Measurements from ENCODE around the gene MTARC2.

Gene MTARC2

DNA sequence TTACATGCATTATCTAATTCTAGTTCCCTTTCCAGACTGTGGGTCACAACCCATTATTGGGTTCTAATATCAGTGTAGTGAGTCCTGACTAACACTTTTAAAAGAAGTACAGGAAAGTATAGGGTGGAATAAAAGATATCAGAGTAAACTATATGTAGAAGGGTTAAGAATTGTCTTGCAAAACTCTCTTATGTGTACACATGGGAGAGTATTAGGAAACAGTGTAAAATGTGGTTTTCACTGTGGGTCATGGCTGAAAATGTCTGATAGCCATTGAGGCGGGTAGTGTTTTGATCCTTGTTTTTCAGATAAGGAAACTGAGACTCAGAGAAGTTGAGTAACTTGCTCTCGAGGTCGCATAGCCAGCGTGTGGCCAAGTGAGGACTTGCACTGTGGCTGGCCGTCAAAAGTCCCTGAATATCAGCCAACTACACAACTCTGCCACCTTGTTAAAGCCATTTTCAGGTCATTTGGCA, 20.0 kb downstream of the MTARC2 start:
- DNase-seq, result no peak

DNA sequence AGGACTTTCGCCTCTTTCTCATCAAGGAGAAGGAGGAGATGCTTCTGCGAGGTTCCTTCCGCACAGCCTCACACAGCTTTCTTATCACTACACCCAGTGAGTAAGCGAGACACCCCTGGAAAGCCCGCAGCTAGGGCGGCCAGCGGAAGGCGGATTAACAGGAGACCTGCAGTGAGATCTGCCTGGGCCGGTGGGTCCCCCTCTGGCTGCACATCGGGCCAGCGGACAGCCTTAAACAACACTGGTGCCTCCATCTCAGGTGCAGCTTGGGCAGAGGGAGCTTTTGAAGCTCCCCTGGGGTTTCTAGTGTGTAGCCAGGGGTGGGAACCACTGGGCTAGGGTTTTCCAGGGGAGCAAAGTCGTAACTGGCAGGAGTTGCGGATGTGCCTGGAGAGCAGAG, 21.1 kb downstream of the MTARC2 start:
- DNase-seq, result no peak

- DNase-seq, result no peak
These were observed 22.3 kb downstream of the MTARC2 start for GRCh38 chr1:220770245-220770913.

DNA sequence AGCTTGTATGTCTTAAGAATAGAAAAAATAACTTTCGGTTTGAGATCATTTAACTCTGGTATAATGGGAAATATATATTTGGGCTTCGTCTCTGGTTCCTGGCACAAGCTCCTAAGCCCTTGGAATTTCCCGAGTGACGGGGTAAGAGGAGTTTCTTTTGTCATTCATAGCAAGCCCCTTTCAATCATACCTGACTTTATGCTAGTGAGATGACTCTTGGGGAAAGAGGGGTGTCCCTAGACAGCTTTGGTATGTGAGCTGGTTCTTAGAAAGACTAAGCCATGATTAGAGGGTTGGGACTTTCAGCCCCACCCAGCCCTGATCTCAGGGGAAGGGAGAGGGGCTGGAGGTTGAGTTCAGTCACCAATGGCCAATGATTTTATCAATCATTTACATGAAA, 24.7 kb downstream of the MTARC2 start:
- no peak for DNase-seq

- DNase-seq, result no peak
These were observed 27.2 kb downstream of the MTARC2 start for GRCh38 chr1:220775240-220775853.

- DNase-seq, result no peak
These were observed 28.1 kb downstream of the MTARC2 start for GRCh38 chr1:220776254-220776653.

DNA sequence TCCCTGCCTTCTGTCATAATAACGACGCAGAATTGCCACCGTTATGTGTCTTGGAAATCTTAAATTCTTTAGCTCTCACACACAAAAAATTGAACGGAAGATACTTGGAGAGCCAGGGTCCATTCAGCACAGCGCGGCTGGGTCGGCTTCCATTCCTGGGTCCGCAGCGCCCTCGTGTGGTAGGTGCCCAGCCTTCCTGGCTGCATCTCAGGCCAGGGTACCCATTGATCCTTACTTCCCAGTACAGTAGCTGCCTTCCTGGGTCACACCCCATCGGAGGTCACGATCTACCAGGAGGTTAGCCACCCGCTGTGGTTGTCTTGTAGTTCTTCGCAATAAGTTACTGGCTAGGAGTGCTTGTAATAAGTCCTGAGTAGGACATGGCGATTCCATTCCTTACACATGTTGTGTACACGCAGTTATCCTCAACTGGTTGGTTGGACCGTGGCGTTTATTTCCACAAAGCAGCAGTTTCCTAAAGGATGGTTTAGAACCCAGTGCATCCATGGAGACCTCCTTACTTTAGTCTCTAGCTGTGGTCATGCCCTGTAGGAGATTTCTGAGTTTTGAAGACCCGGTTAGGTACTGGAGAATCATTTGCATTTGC, 28.7 kb downstream of the MTARC2 start:
- DNase-seq, result peak; percentile 56

- no peak for DNase-seq
These were observed 35.3 kb downstream of the MTARC2 start for GRCh38 chr1:220783453-220783852.

DNA sequence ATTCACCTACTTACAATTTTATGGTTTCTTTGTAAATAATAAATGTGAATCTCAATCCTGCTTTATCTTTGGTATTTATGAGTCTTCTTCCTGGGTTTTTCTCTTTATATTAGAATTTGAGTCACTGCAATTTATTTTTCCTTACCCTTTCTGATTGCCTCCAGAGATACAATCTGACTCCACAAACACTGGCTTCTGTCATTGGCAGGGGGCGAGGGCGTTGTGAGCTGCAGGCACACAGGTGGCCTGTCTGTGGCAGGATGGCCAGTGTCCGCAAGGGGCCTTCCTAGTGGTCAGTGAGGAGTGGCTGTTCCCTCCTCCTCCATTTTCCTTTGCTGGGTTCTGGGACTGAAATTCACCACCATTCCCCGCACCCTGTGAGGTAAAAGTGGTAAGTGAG, 36.6 kb downstream of the MTARC2 start:
- no peak for DNase-seq

DNA sequence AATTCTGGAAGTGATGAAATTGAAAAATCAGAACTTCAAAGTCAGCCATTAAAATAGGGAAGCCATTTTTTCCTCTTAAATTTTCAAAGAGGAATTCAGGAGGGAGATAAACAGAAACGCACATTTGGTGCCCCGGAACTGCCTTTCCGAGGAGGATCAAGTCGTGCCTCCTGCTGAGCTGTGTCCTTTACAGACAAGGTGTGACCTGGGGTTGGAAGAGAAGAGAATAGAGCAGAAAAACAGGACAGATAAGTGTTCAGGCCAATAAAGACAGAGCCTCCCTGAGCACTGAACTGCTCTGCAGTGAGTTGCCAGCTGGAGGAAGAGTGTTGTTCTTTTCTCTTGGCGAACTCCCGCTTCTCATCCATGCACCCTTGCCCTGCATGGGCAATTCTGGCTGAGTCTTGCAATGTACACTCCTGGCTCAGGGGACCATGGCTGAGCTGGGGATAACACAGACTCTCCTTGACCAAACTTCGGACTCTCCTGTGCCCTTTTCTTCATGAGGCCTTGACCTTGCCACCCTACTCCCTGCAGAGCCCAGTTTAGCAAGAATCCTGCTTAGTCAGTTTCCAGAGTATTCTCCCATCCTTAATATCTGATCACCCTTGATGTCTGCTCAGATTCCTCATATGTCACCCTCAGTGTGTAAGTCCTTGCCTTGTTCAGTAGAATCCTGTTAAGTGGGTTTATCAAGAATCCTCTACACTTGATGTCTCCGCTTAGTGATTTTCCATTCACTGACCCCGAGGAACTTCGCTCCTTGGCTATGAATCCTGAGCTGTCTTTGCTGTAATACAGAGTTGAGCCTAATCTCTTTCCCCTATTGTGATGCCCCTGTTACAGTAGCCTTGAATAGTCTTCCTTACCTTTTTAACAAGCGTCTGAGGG, 37.3 kb downstream of the MTARC2 start:
- no peak for DNase-seq

- DNase-seq, result no peak
These were observed 37.9 kb downstream of the MTARC2 start for GRCh38 chr1:220786057-220786336.

GRCh38 chr1:220786337-220787068, 38.4 kb downstream of the MTARC2 start, which contains the start of gene MTARC1:
Gene MTARC1 (plus strand): TSS chr1:220786913. CDS start chr1:220786945, 32 bp downstream.
- DNase-seq, result peak; percentile 89

DNA sequence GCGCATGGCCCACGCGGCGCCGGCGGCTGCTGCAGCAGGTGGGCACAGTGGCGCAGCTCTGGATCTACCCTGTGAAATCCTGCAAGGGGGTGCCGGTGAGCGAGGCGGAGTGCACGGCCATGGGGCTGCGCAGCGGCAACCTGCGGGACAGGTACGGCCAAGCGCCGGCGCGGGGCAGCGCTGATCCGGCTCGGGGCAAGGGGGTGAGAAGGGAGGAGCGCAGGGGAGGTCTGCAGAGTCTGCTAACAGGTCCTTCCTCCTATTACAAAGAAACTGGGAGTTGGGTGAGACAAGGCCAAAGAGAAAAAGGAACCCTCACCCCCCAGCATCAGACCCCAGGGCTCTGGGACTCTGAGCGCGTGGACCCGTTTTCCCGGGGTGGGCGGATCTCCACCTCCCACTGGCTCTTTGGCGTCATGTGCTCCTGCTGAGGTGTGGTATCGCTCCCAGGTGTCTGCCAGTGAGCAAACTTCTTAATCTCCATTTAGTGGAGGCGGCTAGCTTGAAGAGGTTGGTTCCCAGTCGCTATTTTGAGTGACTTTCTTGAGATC, 39.0 kb downstream of the MTARC2 start:
- peak; percentile 89 for DNase-seq

GRCh38 chr1:220788900-220789299, 40.8 kb downstream of the MTARC2 start:
- DNase-seq, result no peak

- DNase-seq, result no peak
These were observed 41.5 kb downstream of the MTARC2 start for GRCh38 chr1:220789532-220790147.

- no peak for DNase-seq
These were observed 43.2 kb downstream of the MTARC2 start for GRCh38 chr1:220791285-220791684.

DNA sequence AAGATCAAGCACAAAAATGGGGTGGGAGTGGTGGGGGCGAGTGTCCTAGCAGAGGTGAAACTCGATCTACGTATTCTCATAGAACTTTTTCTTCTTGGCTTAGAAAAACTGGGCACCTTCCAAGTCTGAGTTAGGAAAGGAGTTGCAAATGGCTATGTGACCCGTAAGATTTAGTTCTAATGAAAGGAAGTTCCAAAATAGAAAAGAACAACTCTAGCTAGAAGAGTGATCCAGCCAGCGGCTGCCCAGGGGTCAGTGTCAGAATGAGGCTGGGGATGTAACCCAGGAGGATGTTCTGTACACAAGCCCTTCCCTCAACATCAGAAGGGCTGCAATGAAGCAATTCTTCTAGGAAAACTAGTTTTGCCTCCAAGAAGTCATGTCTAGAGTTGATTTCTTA, 43.8 kb downstream of the MTARC2 start:
- DNase-seq, result no peak

DNA sequence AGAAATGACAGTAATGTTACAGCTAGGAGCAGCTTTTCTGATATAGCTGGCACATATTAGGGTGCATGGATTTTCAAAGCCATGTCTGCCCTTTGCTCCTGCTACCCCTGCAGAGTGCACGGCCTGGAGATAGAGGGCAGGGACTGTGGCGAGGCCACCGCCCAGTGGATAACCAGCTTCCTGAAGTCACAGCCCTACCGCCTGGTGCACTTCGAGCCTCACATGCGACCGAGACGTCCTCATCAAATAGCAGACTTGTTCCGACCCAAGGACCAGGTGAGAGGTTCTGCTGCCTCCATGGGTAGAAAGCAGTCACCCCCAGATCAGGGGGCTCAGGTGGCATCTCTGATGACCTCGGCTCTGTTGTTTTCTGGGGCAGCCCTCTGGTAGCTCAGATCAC, 48.4 kb downstream of the MTARC2 start:
- DNase-seq, result no peak

- no peak for DNase-seq
These were observed 48.9 kb downstream of the MTARC2 start for GRCh38 chr1:220797044-220797443.

GRCh38 chr1:220797553-220797952, 49.4 kb downstream of the MTARC2 start:
- DNase-seq, result no peak

- DNase-seq, result no peak
These were observed 50.2 kb downstream of the MTARC2 start for GRCh38 chr1:220798338-220798737.
